GM11168 (cell line): ENCODE results near the gene SUMO2.
"Not testable (repeated sequence)": the region's sequence is repeated elsewhere in the genome, so short reads cannot be mapped to it uniquely, and the experiment has no call there.

Source experiments
- in situ Hi-C: fragments of 300-500 bp; cut with MboI; formaldehyde crosslinking; loops from one replicate; pipeline ENCODE4 v1.12.0; 2022; ENCODE audit warnings: low sequenced_read_pairs; ENCODE audit not compliant: unreplicated experiment

The SUMO2 gene

DNA sequence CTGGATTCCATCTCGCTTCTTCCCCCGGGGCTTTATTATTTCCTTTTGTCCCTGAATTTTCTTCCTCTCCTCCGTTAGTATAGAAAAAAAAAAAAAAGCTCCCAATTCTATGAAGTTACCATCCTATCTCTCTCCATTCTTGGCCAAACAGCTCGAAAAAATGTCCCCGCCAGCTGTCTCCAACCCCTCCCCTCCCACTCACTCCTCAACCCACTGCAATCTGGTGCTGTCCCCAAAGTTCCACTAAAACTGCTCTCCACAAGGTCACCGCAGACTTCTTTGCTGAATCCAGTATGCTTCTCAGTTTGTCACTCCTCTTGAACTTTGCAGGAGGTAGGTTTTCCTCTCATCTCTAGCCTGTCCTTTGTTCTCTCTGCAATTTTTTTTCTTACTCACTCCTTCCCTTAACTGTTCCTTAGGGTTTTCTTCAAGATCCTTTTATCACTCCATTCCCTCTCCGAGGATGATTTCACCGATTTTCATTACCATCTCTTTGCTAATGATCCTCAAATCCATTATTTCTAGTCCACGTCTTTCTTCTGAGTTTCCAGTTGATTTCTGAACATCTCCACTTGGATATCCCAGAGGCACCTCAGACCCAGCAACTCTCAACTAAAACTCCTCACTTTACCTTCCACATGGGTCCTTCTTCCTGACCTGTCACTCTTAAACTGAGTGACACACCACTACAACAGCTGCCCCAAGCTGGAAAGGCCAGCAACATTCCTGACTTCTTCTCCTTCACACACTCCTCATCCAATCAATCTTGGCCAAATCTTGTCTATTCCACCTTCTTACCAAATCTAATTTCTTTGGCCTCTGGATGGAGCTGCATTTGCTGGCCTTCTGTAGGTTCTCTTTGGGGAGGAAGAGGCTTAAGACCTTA, 1.5 kb upstream of the SUMO2 start:
- in situ Hi-C loops: no loop called here

DNA sequence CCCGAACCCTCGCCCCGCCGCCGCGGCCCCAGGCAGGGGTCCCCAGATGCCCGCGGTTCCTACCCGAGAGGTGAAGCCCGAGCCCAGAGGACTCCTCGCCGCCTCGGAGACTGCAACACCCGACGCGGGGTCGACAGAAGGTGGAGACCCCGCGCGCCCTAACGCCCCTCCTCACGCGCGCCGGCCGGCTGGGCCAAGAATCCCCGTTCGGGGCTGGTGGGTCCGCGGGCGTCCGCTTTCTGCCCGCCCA, 515 bp downstream of the SUMO2 start:
- in situ Hi-C loops: no loop called here

DNA sequence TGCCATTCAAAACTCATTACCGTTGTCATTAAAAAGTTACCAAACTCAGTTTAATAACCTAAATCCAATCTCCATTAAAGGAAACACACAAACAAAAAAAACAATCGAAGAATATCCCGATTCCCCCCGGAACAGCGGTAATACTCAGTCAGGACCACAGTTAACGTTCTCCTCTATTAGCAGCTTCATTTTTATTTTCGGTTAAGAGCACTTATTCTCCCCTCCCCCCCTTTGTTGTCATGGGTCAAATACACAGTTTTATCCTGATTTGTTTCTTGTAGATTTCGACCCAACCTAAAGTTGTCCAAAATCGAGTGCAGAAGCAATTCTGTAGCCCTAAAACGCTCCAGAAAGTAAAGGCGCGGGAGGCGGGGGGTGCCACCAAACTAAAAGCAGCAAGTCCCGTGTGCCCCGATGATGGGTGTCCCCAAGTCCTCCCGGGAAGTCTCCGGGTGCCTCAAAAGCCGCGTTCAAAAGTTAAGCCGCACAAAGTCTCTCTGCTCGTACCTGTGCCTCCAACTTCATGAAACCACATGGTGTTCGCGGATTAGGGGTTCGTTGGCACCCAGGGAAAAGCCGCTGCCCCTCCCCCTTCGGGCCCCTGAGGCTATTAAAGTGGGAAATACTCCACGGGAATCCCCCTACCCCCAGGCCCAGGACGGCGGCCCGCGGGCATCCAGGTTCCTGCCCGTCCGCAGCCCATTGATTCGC, 996 bp downstream of the SUMO2 start:
- in situ Hi-C loops: no loop called here

DNA sequence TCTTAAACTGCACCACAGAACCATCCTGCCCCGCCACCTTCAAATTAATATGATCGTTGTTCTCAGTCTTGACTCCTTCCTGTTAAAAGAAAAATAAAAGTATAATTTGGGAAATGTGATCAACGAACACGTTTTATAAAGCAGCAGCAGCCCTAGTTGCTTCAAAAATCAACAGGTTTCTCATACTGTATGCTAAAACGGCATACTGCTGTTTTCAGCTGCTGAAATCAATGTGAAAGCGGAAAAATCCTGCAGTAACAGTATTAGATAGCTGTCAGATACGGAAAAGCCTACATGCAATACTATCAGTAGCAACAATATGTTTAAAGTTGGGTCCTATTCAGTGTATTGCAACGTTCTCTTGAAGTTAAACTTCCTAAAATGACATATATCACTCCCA, 1.6 kb downstream of the SUMO2 start:
- in situ Hi-C loops: no loop called here

DNA sequence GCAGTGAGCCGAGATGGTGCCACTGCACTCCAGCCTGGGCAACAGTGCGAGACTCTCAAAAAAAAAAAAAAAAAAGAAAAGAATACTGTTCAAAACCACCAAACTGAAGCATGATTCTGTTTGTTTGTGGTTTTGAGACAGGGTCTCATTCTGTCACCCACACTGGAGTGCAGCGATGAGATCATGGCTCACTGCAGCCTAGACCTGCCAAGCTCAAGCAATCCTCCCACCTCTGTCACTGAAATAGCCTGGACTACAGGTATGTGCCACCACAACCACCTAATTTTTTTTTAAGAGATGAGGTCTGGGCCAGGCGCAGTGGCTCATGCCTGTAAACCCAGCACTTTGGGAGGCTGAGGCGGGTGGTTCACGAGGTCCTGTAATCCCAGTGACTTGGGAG, 4.3 kb downstream of the SUMO2 start:
- in situ Hi-C loops: no loop called here

DNA sequence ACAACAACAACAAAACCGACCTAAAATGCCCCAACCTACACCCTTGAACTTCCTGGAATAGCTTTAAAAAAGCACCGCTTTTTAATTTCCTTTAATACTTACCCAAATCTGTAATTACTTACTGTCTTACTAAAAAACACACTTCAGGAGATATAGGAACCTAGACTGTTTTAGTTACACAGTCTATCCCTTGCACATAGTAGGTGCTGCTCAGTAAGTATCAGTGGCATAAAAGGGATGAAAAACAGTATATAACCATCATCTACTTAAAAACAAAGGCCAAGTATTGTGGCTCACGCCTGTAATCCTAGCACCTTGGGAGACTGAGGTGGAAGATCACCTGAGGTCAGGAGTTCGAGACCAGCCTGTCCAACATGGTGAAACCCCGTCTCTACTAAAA, 6.1 kb downstream of the SUMO2 start:
- in situ Hi-C loops: no loop called here

DNA sequence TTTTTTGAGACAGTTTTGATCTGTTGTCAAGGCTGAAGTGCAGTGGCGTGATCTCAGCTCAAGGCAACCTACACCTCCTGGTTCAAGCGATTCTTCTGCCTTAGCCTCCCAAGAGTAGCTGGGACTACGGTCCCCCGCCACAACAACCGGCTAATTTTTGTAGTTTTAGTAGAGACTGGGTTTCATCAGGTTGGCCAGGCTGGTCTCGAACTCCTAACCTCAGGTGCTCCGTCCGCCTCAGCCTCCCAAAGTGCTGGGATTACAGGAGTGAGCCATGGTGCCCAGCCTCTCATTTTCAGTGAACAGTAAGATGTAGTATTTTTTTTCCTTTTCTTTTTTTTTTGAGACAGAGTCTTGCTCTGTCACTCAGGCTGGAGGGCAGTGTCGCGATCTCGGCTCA, 7.8 kb downstream of the SUMO2 start:
- in situ Hi-C loops: no loop called here

DNA sequence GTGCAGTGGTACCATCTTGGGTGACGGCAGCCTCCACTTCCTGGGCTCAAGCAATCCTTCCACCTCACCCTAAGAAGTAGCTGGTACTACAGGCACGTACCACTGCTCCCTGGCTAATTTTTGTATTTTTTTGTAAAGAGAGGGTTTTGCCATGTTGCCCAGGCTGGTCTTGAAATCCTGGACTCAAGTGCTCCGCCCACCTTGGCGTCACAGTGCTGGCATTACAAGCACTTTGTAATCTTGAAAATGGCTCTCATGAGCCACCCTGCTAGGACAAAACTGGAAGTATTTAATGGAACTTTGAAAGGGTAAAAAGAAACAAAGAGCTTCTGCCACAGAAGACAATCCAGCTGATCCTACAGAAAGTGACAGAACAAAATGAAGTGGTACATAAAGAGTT, 9.2 kb downstream of the SUMO2 start:
- in situ Hi-C loops: no loop called here

DNA sequence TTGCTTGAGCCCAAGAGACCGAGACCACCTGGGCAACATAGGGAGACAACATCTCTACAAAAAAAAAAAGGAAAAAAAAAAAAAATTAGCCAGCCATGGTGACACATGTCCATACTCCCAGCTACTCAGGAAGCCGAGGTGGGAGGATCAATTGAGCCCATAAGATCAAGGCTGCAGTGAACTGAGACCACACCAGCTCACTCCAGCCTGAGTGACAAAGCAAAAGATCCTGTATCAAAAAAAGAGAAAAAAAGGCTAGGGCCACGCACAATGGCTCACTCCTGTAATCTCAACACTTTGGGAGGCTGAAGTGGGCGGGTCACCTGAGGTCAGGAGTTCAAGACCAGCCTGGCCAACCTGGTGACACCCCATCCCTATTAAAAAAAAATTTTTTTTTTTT, 13.8 kb downstream of the SUMO2 start:
- in situ Hi-C loops: no loop called here

DNA sequence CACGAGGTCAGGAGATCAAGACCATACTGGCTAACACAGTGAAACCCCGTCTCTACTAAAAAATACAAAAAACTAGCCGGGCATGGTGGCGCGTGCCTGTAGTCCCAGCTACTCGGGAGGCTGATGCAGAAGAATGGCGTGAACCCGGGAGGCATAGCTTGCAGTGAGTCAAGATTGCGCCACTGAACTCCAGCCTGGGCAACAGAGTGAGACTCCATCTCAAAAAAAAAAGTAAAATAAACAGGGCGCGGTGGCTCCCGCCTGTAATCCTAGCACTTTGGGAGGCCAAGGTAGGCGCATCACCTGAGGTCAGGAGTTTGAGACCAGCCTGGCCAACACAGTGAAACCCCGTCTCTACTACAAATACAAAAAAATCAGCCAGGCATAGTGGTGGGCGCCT, 18.2 kb downstream of the SUMO2 start:
- in situ Hi-C loops: not testable (repeated sequence)

DNA sequence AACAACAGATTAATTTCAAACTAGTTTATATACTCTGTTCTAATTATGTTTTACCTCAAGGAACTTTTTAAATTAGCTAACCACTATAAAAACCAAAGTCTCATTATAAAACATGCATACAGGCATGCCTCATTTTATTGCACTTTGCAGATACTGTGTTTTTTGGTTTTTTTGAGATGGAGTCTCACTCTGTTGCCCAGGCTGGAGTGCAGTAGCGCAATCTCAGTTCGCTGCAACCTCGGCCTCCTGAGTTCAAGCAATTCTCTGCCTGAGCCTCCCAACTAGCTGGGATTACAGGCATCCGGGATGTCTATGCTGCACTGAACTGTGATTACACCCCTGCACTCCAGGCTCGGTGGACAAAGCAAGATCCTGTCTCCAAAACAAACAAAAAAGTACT, 19.7 kb downstream of the SUMO2 start:
- in situ Hi-C loops: no loop called here

DNA sequence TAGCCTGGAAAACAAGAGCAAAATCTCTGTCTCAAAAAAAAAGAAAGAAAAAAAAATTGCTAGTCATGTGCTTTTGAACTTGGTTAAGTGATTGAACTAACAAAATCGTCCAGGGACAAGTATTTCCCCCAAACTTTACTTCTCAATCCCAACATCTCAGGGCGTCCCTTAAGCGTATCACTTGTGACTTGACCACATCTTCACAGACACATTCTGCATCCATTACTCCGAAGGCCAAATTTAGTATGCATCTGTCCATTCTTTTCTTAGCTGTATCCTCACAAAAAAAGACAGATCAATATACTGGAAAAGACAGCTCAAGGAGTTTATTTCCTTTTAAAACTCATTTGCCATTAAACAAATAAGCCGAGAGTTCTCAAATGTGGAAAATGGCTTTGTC, 22.5 kb downstream of the SUMO2 start:
- in situ Hi-C loops: no loop called here

DNA sequence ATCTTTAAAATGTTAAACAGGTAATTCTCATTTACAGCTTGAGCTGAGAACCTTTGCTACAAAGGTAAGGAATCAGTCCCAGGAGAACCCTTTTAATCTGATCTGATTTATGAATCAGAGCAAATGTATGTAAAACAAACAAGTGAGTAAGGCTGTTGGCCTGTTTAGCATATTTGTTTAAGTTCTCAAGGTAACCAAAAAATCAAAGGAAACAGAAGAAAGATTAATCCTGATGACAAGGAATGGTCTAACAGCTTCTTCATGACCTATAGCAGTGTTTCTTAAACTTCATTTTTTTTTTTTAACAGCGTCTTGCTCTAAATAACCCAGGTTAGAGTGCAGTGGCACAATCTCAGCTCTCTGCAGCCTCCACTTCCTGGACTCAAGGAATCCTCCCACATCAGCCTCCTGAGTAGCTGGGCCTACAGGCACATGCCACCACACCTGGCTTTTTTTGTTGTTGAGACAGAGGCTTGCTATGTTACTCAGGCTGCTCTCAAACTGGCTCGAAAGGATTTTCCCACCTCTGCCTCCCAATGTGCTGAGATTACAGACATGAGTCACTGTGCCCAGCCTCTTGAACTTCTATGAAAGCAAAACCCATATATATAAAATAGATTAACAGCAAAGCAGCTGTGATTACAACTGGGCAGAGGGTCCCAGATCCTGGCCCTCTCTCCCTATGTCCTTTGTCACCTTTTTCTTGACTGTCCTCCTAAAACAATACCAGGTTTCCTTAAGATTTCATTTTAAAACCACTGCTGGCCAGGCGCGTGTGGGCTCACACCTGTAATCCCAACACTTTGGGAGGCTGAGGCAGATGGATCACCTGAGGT, 23.3 kb downstream of the SUMO2 start:
- in situ Hi-C loops: no loop called here

DNA sequence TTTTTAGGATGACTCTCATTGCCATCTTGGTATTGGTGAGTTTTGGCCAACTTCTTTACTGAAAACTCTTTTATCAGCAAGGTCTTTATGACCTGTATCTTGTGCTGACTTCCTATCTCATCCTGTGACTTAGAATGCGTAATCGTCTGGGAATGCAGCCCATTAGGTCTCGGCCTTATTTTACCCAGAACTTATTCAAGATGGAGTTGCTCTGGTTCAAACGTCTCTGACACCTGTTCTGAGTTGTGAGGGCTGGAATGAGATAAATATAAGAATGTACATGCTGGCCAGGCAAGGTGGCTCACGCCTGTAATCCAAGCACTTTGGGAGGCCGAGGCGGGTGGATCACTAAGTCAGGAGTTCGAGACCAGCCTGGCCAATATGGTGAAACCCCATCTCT, 24.3 kb downstream of the SUMO2 start:
- in situ Hi-C loops: not testable (repeated sequence)

DNA sequence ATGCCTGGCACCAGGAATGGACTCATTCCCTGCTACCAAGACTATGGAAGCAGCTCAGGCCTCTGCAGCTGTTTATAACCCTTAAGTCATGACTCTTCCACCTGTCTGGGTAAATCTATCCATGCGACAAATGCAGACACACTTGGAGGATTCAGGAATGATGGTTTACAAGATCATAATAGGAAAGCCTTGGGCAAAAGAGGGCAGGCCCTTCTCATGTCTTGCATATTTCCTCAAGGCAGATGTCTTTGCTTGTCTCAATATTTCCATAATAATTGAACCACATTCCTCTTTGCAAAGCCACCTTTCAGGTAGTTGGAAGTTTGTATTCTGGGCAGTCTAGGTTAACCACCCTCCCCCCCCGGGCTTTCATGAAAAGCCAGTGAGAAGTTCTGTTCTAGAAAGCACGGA, 27.6 kb downstream of the SUMO2 start:
- in situ Hi-C loops: no loop called here

DNA sequence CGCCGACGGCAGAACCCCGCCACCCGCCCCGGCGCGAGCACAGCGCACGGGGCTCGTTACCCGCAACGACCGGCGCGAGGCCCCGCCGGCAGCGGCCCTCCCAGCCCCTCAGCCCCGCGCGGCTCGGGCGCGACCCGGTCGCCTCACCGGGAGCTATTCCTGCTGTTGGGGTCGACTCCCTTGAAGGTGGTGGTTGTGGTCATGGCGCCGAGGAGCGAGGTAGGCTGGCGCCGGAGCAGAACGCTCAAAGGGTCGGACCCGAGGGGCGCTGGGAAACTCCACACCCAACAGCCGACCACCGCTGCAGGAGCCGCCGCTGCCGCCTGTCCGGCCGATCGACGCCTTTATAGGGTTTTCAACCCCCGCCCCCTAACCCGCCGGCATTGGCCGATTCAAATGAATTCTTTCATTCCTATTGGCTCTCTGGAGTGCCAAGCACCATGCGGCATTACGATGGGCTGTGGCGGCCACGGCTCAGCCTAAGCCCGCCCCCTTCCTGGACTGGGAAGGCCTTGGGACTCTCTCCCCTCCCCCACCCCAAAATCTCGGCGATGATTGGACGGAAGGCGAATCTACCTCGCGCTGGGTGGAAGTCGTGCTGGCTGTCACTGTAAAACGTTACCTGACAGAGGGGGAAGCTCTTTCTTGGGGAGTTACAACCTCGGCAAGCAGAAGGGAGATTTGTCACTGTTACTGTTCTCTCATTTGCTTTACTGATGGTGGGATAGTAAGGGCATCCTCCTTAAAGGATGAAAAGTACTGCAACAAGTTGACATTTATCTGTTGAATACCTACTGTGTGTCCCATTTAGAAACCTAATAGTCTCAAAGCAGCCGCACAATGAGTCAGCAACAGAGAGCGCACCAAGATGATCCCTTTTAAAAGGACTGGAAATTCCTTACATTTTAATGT, 28.3 kb downstream of the SUMO2 start, which contains the start of gene JPT1:
Gene JPT1, minus strand, starts transcription at position 318 of the 912 bp plus-strand sequence. Its CDS starts 115 bp downstream, at position 203.
- in situ Hi-C loops: no loop called here

DNA sequence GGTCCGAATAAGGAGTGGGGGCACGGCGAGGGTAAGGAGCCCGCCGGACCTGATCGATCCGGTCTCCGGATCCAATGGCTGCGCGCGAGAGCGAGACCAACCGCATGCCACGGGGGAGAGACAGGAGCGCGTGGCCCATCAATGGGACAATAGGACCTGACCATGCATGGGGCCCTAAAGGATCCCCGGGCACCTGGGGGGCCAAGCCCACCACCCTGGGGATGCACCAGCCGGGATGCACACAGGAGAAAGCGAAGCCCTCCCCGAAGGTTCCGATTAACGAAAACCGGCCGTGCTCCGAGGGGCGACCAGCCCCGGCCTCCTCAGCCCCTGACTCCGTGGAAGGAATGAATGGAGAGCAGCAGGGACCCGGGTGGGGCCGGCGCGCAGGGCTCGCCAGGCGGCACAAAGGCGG, 29.0 kb downstream of the SUMO2 start:
- in situ Hi-C loops: no loop called here

DNA sequence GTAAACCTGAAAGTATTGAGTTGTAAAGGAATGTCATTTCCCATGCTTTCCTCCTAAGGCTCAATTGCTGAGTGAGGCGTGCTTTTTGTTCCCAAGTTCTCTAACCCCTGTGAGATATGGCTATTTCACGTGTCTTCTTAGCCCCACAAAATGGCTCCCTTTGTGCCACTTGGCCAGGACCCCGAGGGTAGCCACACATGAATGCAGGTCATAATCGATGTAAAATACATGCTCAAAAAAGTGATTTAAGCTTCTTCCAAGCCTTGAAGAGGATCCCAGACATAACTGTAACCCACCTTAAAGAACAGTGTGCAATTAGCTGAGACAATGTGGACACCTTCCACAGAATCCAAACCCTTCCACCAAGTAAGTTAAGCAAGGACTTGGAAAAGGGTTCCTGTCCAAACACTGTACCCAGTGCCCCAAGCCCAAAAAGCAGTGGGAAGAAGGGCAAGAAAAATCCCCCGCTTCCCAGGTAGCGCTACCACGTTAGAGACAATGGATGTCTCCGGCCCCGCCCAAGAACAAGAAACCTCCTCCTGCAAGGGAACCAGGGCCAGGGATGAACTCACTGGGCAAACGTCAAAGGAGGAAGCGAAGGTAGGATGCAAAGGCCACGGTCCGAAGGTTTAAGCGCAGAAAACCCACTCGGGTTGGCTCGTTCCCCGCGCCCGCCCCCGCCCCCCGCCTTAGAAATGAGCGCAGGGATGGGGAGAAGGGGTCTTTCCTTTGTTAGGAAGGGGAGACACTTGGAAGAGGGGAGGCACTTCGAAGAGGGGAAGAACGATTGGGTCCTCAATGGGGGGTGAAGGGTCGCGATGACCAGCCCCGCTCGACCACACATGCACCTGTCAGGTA, 29.6 kb downstream of the SUMO2 start:
- in situ Hi-C loops: no loop called here

DNA sequence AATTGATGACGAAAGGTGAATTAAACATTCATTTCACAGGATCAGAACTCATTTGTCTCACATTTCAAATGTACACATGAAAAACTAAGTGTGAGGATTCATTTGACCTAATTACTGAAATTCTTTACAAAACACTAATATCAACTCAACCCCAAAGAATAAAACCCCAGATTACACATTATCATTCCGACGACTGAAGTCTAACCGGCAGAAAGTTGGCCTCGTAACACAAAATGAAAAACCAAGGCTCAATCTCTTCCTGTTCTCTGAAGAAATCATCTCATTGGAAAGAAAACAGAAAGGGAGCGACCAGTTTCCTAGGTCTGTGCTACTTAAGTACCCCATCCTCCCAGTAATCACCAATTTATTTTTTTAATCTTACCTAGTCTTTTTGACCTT, 30.2 kb downstream of the SUMO2 start:
- in situ Hi-C loops: no loop called here
